ENCODE measurements around the gene SEL1L. TPM values are rescaled to one million over a fixed set of nuclear protein-coding genes. Genes with fewer than 3 reads are reported as not detected.

Gene SEL1L
- total RNA-seq, 1 donor from 2014 or later: 82.6 TPM

- Histone ChIP-seq H3K27me3 (ENCODE audit: control insufficient read depth, insufficient read depth, low read length) (peaks cover 15% of the 10 kb centered on the region), H3K4me3 (ENCODE audit: low read depth, low read length) (no peak overlapping the region)
Measured at GRCh38 chr14:81437244-81437643, 96.4 kb downstream of the SEL1L start.

GRCh38 chr14:81436296-81437138 is 97.1 kb downstream of the SEL1L start:
- H3K27me3 ChIP-seq (ENCODE audit: control insufficient read depth, insufficient read depth, low read length): peaks cover 15% of the 10 kb centered on the region
- no peaks in the 10 kb centered on the region for H3K36me3 ChIP-seq (ENCODE audit: control insufficient read depth, insufficient read depth, low read length)
- DNase-seq (ENCODE audit: low read depth): no peak
- TF ChIP-seq CTCF (IDR thresholded peaks at IDR 0.05; ENCODE audit: insufficient read depth, low read length, poor library complexity, severe bottlenecking): no peak
- H3K4me3 ChIP-seq (ENCODE audit: low read depth, low read length): peak overlapping the region; percentile 55

More at GRCh38 chr14:81437244-81437643, 96.4 kb downstream of the SEL1L start:
- no peak for TF ChIP-seq CTCF (IDR thresholded peaks at IDR 0.05; ENCODE audit: insufficient read depth, low read length, poor library complexity, severe bottlenecking)
- DNase-seq (ENCODE audit: low read depth): no peak
- H3K36me3 ChIP-seq (ENCODE audit: control insufficient read depth, insufficient read depth, low read length): no peaks in the 10 kb centered on the region

- DNase-seq (ENCODE audit: low read depth): peak; percentile 45
- peak overlapping the region; percentile 55 for H3K4me3 ChIP-seq (ENCODE audit: low read depth, low read length)
- H3K27me3 ChIP-seq (ENCODE audit: control insufficient read depth, insufficient read depth, low read length): peaks cover 15% of the 10 kb centered on the region
- H3K36me3 ChIP-seq (ENCODE audit: control insufficient read depth, insufficient read depth, low read length): no peaks in the 10 kb centered on the region
- TF ChIP-seq CTCF (IDR thresholded peaks at IDR 0.05; ENCODE audit: insufficient read depth, low read length, poor library complexity, severe bottlenecking): no peak
Measured at GRCh38 chr14:81435391-81436295, 98.0 kb downstream of the SEL1L start.

- peak overlapping the region; percentile 55 for H3K4me3 ChIP-seq (ENCODE audit: low read depth, low read length)
- no peaks in the 10 kb centered on the region for H3K36me3 ChIP-seq (ENCODE audit: control insufficient read depth, insufficient read depth, low read length)
- no peak for TF ChIP-seq CTCF (IDR thresholded peaks at IDR 0.05; ENCODE audit: insufficient read depth, low read length, poor library complexity, severe bottlenecking)
- peaks cover 15% of the 10 kb centered on the region for H3K27me3 ChIP-seq (ENCODE audit: control insufficient read depth, insufficient read depth, low read length)
- no peak for DNase-seq (ENCODE audit: low read depth)
Measured at GRCh38 chr14:81435048-81435390, 98.6 kb downstream of the SEL1L start.

GRCh38 chr14:81434230-81434629 is 99.4 kb downstream of the SEL1L start:
- TF ChIP-seq CTCF (IDR thresholded peaks at IDR 0.05; ENCODE audit: insufficient read depth, low read length, poor library complexity, severe bottlenecking): no peak
- Histone ChIP-seq H3K36me3 (ENCODE audit: control insufficient read depth, insufficient read depth, low read length) (no peaks in the 10 kb centered on the region), H3K27me3 (ENCODE audit: control insufficient read depth, insufficient read depth, low read length) (peaks cover 12% of the 10 kb centered on the region), H3K4me3 (ENCODE audit: low read depth, low read length) (no peak overlapping the region)
- DNase-seq (ENCODE audit: low read depth): no peak
